Lower leg skin (tissue), 4 donors: Measurements from ENCODE around the gene ZC3H7A. TPM values are rescaled to one million over a fixed set of nuclear protein-coding genes. Genes with fewer than 3 reads are reported as not detected.

Experiments used
- DNase-seq, 2 donors: peaks; one replicate each; pipeline ENCODE4 v3.0.0-alpha.2; 2019; ENCODE audit warnings: low spot score in 2 of 2
- H3K4me3 ChIP-seq: fragments of 200-600 bp; sonication (generic); 2 replicates; pipeline ENCODE4 v1.5.1; 2017; ENCODE audit warnings: mild to moderate bottlenecking, low read depth; ENCODE audit not compliant: poor library complexity, severe bottlenecking
- CTCF ChIP-seq, 3 donors: fragments of 450-650 bp; IDR thresholded peaks; one replicate each; pipeline ENCODE4 v1.5.1; 2016; ENCODE audit warnings: antibody characterized with exemption in 3 of 3, mild to moderate bottlenecking in 3 of 3, moderate library complexity in 2 of 3
- POLR2A ChIP-seq, 2 donors: fragments of 450-650 bp; IDR thresholded peaks; one replicate each; pipeline ENCODE4 v1.6.1; 2016 to 2017; ENCODE audit warnings: antibody characterized with exemption in 2 of 2, mild to moderate bottlenecking in 1 of 2, moderate library complexity in 1 of 2
- WGBS, 2 donors: methylation state at CpG; one replicate each; pipeline ENCODE4 v1.1.5; 2018; 5-methylcytosine and 5-hydroxymethylcytosine counted together
- intact Hi-C: fragments of 100-400 bp; cut with DNase I; formaldehyde crosslinking; loops from one replicate; pipeline ENCODE4 v1.15.0; 2023; ENCODE audit warnings: low total_unique reads
- total RNA-seq, 4 donors: library from RNA; depleted of rRNA; stranded (reverse); fragments of >200 nt; gene quantifications; one replicate each; pipeline ENCODE4 v1.1.0, GENCODE V29; 2016

ZC3H7A gene
- total RNA-seq, 4 donors from 2014 or later: 22.0 to 46.6 (median 31.3) TPM

- 0% methylated on average over 13 to 18 of the region's 37 CpGs for WGBS, 2 donors
- intact Hi-C loops: no loop called here
- TF ChIP-seq POLR2A (IDR thresholded peaks at IDR 0.05) (no peak), CTCF (IDR thresholded peaks at IDR 0.05) (no peak)
- peak; percentile 43 to 93 for DNase-seq
- peak overlapping the region; percentile 87 for H3K4me3 ChIP-seq
Measured at GRCh38 chr16:11742093-11742535, 54.9 kb downstream of the ZC3H7A start.

- H3K4me3 ChIP-seq: no peak overlapping the region
- TF ChIP-seq CTCF (IDR thresholded peaks at IDR 0.05): no peak
- no peak for TF ChIP-seq POLR2A (IDR thresholded peaks at IDR 0.05)
- intact Hi-C loops: no loop called here
- 49 to 57% methylated on average over 3 of the region's 3 CpGs for WGBS, 2 donors
- DNase-seq: no peak
Measured at GRCh38 chr16:11740567-11740966, 56.5 kb downstream of the ZC3H7A start.

- H3K4me3 ChIP-seq: no peak overlapping the region
- WGBS, 2 donors: 88 to 93% methylated on average over 15 of the region's 15 CpGs
- intact Hi-C loops: no loop called here
- no peak for TF ChIP-seq POLR2A (IDR thresholded peaks at IDR 0.05)
- no peak for TF ChIP-seq CTCF (IDR thresholded peaks at IDR 0.05)
- no peak for DNase-seq
Measured at GRCh38 chr16:11738742-11739544, 58.1 kb downstream of the ZC3H7A start.

GRCh38 chr16:11737713-11738112, 59.3 kb downstream of the ZC3H7A start:
- H3K4me3 ChIP-seq: no peak overlapping the region
- WGBS, 2 donors: 74 to 75% methylated on average over 8 of the region's 8 CpGs
- TF ChIP-seq CTCF (IDR thresholded peaks at IDR 0.05): no peak
- no peak for TF ChIP-seq POLR2A (IDR thresholded peaks at IDR 0.05)
- intact Hi-C loops: no loop called here
- no peak for DNase-seq

- no peak overlapping the region for H3K4me3 ChIP-seq
- 87 to 94% methylated on average over 6 of the region's 6 CpGs for WGBS, 2 donors
- DNase-seq: no peak
- TF ChIP-seq POLR2A (IDR thresholded peaks at IDR 0.05): no peak
- intact Hi-C loops: no loop called here
Measured at GRCh38 chr16:11736903-11737302, 60.2 kb downstream of the ZC3H7A start.

GRCh38 chr16:11735787-11736186, 61.3 kb downstream of the ZC3H7A start:
- H3K4me3 ChIP-seq: no peak overlapping the region
- WGBS, 2 donors: 84 to 92% methylated on average over 8 of the region's 8 CpGs
- intact Hi-C loops: no loop called here
- peak in 1 of 2 donors; percentile 37 for DNase-seq
- no peak for TF ChIP-seq POLR2A (IDR thresholded peaks at IDR 0.05)

- peak in 1 of 2 donors; percentile 8 for DNase-seq
- TF ChIP-seq CTCF (IDR thresholded peaks at IDR 0.05) (no peak), POLR2A (IDR thresholded peaks at IDR 0.05) (no peak)
- WGBS, 2 donors: 62 to 63% methylated on average over 6 of the region's 6 CpGs
- intact Hi-C loops: no loop called here
- no peak overlapping the region for H3K4me3 ChIP-seq
Measured at GRCh38 chr16:11734653-11735043, 62.4 kb downstream of the ZC3H7A start.
